Gastroesophageal sphincter (tissue), 4 donors: Measurements from ENCODE around the gene UMODL1. TPM values are rescaled to one million over a fixed set of nuclear protein-coding genes. Genes with fewer than 3 reads are reported as not detected.

Experiments used
- ATAC-seq: fragments of 150-250 bp; one replicate; pipeline ENCODE4 v1.9.1; 2016; ENCODE audit warnings: mild to moderate bottlenecking, moderate library complexity
- H3K27ac ChIP-seq, 4 donors: fragments of 200-600 bp; sonication (generic) in 3 of 4; 1 replicate in 3 of 4; 2 replicates in 1 of 4; pipeline ENCODE4 v1.5.1; 2016 to 2019
- H3K27me3 ChIP-seq: fragments of 200-600 bp; sonication (generic); one replicate; pipeline ENCODE4 v1.5.1; 2019
- H3K36me3 ChIP-seq, 2 donors: fragments of 200-600 bp; sonication (generic); one replicate each; pipeline ENCODE4 v1.5.1; 2019; ENCODE audit warnings: control low read depth in 1 of 2
- H3K4me1 ChIP-seq, 3 donors: fragments of 200-600 bp; sonication (generic); 1 replicate in 2 of 3; 2 replicates in 1 of 3; pipeline ENCODE4 v1.5.1; 2016 to 2019; ENCODE audit warnings: control low read depth in 2 of 3
- H3K4me3 ChIP-seq, 2 donors: fragments of 200-600 bp; sonication (generic); one replicate each; pipeline ENCODE4 v1.5.1; 2019; ENCODE audit warnings: mild to moderate bottlenecking in 1 of 2, moderate library complexity in 1 of 2
- H3K9me3 ChIP-seq, 3 donors: fragments of 200-600 bp; sonication (generic); one replicate each; pipeline ENCODE4 v1.5.1; 2017 to 2019; ENCODE audit warnings: control low read depth in 2 of 3
- EP300 ChIP-seq: sonication (generic); formaldehyde crosslinking; IDR thresholded peaks from one replicate; pipeline ENCODE4 v1.6.1; 2017; ENCODE audit warnings: antibody characterized with exemption, mild to moderate bottlenecking
- POLR2A ChIP-seq, 2 donors: fragments of 450-650 bp; IDR thresholded peaks; one replicate each; pipeline ENCODE4 v1.6.1; 2017; ENCODE audit warnings: antibody characterized with exemption in 2 of 2, mild to moderate bottlenecking in 2 of 2, moderate library complexity in 1 of 2
- POLR2AphosphoS5 ChIP-seq: sonication (generic); formaldehyde crosslinking; IDR thresholded peaks from one replicate; pipeline ENCODE4 v1.6.1; 2017; ENCODE audit warnings: antibody characterized with exemption
- WGBS, 2 donors: methylation state at CpG; one replicate each; pipeline ENCODE4 v1.1.5; 2018; ENCODE audit warnings: low coverage in 1 of 2; 5-methylcytosine and 5-hydroxymethylcytosine counted together
- total RNA-seq, 4 donors: library from RNA; depleted of rRNA; stranded (reverse); fragments of >200 nt; gene quantifications; one replicate each; pipeline ENCODE4 v1.1.0, GENCODE V29; 2016
- TF ChIP-seq, protein P1 (sequence below), 4 experiments: fragments of 200-600 bp in 2 of 4; fragments of 450-650 bp in 2 of 4; sonication (generic) in 1 of 4; IDR thresholded peaks; one replicate each; pipeline ENCODE4 v1.5.1; 2017 to 2019; ENCODE audit warnings: antibody characterized with exemption in 4 of 4, mild to moderate bottlenecking in 2 of 4, moderate library complexity in 2 of 4

UMODL1 gene
- total RNA-seq, 4 donors from 2014 or later: not detected

DNA sequence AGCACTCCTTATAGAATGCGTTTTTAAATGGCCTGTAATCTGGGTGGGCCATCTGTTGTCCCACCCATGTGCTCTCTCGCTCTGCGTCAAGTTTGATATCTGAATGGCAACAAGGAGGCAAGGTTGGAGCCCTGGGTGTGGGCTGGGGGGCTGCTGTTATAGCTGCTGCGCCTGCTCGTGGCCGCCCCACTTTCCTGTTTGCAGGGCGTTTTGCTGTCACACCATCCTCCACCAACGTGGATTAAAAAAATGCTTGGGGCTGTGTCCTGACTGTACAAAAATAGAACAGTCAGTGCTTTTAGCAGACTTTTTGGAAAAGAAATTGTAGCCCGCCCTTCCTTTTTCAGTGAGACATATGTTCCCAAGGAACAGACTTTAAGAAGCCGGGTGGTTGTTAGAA is 25.4 kb downstream of the UMODL1 start:
- no peak overlapping the region for H3K4me3 ChIP-seq
- peaks cover 0 to 16% (median 0%) of the 10 kb centered on the region in 3 donors for H3K4me1 ChIP-seq
- no peaks in the 10 kb centered on the region for H3K36me3 ChIP-seq
- ATAC-seq: no peak
- peaks cover 25% of the 10 kb centered on the region for H3K27me3 ChIP-seq
- WGBS, 2 donors: 49 to 76% methylated on average over 7 to 9 of the region's 10 CpGs
- TF ChIP-seq POLR2A (IDR thresholded peaks at IDR 0.05) (no peak), POLR2AphosphoS5 (no peak), EP300 (no peak)
- TF ChIP-seq, protein P1, sequence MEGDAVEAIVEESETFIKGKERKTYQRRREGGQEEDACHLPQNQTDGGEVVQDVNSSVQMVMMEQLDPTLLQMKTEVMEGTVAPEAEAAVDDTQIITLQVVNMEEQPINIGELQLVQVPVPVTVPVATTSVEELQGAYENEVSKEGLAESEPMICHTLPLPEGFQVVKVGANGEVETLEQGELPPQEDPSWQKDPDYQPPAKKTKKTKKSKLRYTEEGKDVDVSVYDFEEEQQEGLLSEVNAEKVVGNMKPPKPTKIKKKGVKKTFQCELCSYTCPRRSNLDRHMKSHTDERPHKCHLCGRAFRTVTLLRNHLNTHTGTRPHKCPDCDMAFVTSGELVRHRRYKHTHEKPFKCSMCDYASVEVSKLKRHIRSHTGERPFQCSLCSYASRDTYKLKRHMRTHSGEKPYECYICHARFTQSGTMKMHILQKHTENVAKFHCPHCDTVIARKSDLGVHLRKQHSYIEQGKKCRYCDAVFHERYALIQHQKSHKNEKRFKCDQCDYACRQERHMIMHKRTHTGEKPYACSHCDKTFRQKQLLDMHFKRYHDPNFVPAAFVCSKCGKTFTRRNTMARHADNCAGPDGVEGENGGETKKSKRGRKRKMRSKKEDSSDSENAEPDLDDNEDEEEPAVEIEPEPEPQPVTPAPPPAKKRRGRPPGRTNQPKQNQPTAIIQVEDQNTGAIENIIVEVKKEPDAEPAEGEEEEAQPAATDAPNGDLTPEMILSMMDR (IDR thresholded peaks at IDR 0.05): no peak
- H3K27ac ChIP-seq: no peak overlapping the region
- peaks cover 0 to 15% (median 0%) of the 10 kb centered on the region in 3 donors for H3K9me3 ChIP-seq

DNA sequence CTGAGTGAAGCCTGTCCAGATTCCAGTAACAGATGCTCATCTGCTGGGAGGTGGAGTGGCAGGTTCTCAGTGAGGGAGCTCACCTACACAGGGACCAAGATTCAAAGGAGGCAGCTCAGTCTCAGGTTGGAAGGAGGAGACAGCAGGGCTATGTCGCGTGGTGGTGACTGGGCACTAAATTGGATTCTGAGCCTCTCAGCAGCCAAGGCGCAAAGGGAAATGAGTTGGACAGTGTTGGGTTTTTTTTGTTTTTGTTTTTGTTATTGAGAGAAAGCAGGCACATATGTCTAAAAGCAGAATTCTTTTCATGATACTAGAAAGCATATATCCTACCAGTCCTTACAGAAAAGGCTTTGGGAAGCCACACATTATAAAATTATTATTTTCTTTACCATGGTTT is 26.2 kb downstream of the UMODL1 start:
- TF ChIP-seq EP300 (no peak), POLR2AphosphoS5 (no peak), POLR2A (IDR thresholded peaks at IDR 0.05) (no peak)
- TF ChIP-seq, protein P1 (IDR thresholded peaks at IDR 0.05): no peak
- WGBS, 2 donors: 90% methylated on average over 2 to 3 of the region's 3 CpGs
- peaks cover 19% of the 10 kb centered on the region for H3K27me3 ChIP-seq
- no peak overlapping the region for H3K4me3 ChIP-seq
- no peaks in the 10 kb centered on the region for H3K36me3 ChIP-seq
- H3K9me3 ChIP-seq: peaks cover 0 to 15% (median 0%) of the 10 kb centered on the region in 3 donors
- no peak for ATAC-seq
- peak overlapping the region in 1 of 4 donors; percentile 22 for H3K27ac ChIP-seq
- peaks cover 0 to 16% (median 0%) of the 10 kb centered on the region in 3 donors for H3K4me1 ChIP-seq

DNA sequence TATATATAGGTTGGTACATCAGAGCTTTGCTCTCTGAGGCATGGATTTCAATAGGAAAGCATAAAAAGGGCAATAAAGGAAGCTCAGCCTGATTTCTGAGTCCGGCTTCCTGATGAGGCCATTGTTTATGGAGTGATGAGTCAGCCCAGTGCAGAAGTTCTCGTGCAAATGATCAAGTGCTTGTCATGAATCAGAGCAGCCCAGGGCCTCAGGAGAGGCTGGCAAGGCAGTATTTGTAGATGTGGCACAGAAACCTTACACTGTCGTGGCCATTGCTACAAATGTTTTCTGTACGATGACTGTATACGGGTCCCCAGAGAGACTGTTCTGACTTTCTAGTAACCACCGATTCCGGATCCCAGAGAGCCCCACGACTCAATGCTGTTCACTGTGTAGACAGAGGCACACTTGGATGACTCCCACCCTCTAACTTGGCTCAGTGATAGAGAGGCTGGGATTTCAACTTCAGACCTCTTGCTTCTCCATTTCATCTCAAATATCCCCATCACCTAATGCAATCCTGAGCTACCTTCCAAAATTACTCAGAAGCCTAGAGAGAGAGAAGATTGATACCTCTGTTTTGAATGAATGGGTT is 26.8 kb downstream of the UMODL1 start:
- ATAC-seq: peak; percentile 74
- Histone ChIP-seq H3K4me1 (peaks cover 0 to 16% (median 0%) of the 10 kb centered on the region in 3 donors), H3K27me3 (peaks cover 13% of the 10 kb centered on the region), H3K36me3 (no peaks in the 10 kb centered on the region), H3K4me3 (no peak overlapping the region), H3K27ac (peak overlapping the region in 2 of 4 donors; percentile 22 to 35), H3K9me3 (peaks cover 0 to 15% (median 0%) of the 10 kb centered on the region in 3 donors)
- 25 to 30% methylated on average over 5 to 8 of the region's 8 CpGs for WGBS, 2 donors
- TF ChIP-seq EP300: no peak
- peak; percentile 63 for TF ChIP-seq POLR2AphosphoS5

DNA sequence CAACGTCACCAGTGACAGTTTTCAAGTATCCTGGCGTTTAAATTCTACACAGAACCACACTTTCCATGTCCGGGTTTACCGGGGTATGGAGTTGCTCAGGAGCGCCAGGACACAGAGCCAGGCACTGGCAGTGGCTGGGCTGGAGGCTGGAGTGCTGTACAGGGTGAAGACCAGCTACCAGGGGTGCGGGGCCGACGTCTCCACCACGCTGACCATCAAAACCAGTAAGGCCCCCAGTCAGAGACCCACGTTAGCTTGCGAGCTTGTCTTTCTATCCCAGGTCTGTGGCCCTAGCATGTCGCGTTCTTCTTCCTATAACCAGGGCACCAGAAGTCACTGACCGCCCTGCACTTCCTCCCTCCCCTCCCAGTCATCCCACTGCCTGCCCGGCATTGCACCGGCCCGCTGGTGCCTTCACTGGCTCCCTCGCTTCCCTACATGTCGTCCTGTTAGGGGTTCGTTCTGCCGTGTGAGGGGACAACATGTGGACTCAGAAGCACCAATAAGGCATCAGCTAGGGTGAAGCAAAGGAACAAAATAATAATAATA is 27.9 kb downstream of the UMODL1 start:
- Histone ChIP-seq H3K36me3 (no peaks in the 10 kb centered on the region), H3K9me3 (peaks cover 0 to 13% (median 0%) of the 10 kb centered on the region in 3 donors), H3K27me3 (peaks cover 3% of the 10 kb centered on the region), H3K27ac (no peak overlapping the region), H3K4me3 (no peak overlapping the region), H3K4me1 (peaks cover 0 to 16% (median 0%) of the 10 kb centered on the region in 3 donors)
- 81% methylated on average over 10 of the region's 21 CpGs; no CpG with 5 or more reads in 1 of the 2 donors for WGBS, 2 donors
- TF ChIP-seq EP300 (no peak), POLR2A (IDR thresholded peaks at IDR 0.05) (no peak), POLR2AphosphoS5 (no peak)
- TF ChIP-seq, protein P1 (IDR thresholded peaks at IDR 0.05): no peak
- no peak for ATAC-seq

DNA sequence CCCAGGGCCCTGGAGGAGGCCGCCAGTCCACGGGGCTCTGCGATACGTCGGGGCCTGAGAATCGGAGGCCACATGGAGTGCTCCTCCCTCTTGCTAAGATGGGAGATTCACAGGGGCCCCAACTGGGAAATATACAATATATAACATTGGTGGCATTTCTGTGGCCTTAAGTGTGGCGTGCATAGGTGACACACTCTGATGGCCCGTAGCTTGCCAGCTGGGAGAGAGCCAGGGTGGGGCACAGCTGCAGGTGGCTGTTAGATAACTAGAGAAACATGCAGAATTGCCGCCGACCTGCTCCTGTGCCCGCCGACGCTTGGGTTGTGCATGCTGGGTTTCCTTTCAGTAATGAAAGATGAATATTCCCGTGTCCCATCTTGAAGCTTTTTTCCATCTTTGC is 30.1 kb downstream of the UMODL1 start:
- peaks cover 0 to 16% (median 0%) of the 10 kb centered on the region in 3 donors for H3K4me1 ChIP-seq
- no peak for ATAC-seq
- no peaks in the 10 kb centered on the region for H3K9me3 ChIP-seq
- H3K4me3 ChIP-seq: no peak overlapping the region
- H3K27me3 ChIP-seq: peaks cover 5% of the 10 kb centered on the region
- TF ChIP-seq POLR2AphosphoS5 (no peak), EP300 (no peak)
- TF ChIP-seq, protein P1 (IDR thresholded peaks at IDR 0.05): no peak
- 93 to 100% methylated on average over 1 to 6 of the region's 14 CpGs for WGBS, 2 donors
- H3K36me3 ChIP-seq: no peaks in the 10 kb centered on the region
- H3K27ac ChIP-seq: no peak overlapping the region
